ENCODE results near the gene CPNE6. TPM values are rescaled to one million over a fixed set of nuclear protein-coding genes. Genes with fewer than 3 reads are reported as not detected.

CPNE6 gene
- total and polyA plus RNA-seq, 2 of the 8 experiments (the other 6 are each of a cell fraction or from before 2014, with no cell fraction given) = 0.05 TPM; not detected in 1

GRCh38 chr14:24054646-24055045 is 16.7 kb upstream of the CPNE6 start:
- Histone ChIP-seq H3K79me2 (ENCODE audit: control insufficient read depth in 1 of 2, insufficient read depth in 2 of 2, low read length in 2 of 2) (no peaks in the 10 kb centered on the region), H3K4me1 (replicated peaks in 1 of 4; ENCODE audit: control insufficient read depth in 3 of 4, insufficient read depth in 4 of 4, low read length in 3 of 4) (peaks cover 0 to 10% (median 6%) of the 10 kb centered on the region in 4 experiments; a peak in 5 of 7 replicates), H2BK20ac (ENCODE audit: low read length) (no peak overlapping the region), H3K23me2 (ENCODE audit: low read depth, low read length) (peaks cover 9% of the 10 kb centered on the region), H3K14ac (ENCODE audit: insufficient read length) (no peak overlapping the region), H2BK12ac (ENCODE audit: low read depth, low read length) (no peak overlapping the region), H2AK5ac (ENCODE audit: low read depth, low read length) (no peak overlapping the region), H3K56ac (replicated peaks; ENCODE audit: insufficient read length, low read depth, low read length) (no peak overlapping the region), H3K36me3 (ENCODE audit: control insufficient read depth in 2 of 4, insufficient read depth in 4 of 4, low read length in 3 of 4) (no peaks in the 10 kb centered on the region; a peak in 1 of 8 replicates), H3K27me3 (replicated peaks in 1 of 4; ENCODE audit: control insufficient read depth in 3 of 4, extremely low read depth in 1 of 4, insufficient read depth in 3 of 4, low read length in 3 of 4) (no peaks in the 10 kb centered on the region; a peak in 1 of 7 replicates), H3K9ac (replicated peaks in 1 of 4; ENCODE audit: extremely low read depth in 1 of 4, low read depth in 3 of 4, low read length in 3 of 4) (no peak overlapping the region), H3K18ac (ENCODE audit: extremely low read depth, low read length) (no peak overlapping the region), H4K5ac (ENCODE audit: insufficient read length, low read depth, low read length) (no peak overlapping the region), H2BK5ac (ENCODE audit: low read depth, low read length) (no peak overlapping the region), H3K4me2 (ENCODE audit: insufficient read depth in 1 of 2, low read depth in 2 of 2, low read length in 2 of 2) (no peak overlapping the region), H4K91ac (replicated peaks; ENCODE audit: insufficient read length, low read length) (no peak overlapping the region), H4K20me1 (replicated peaks in 1 of 2; ENCODE audit: control insufficient read depth in 1 of 2, insufficient read depth in 2 of 2, low read length in 2 of 2) (peaks cover 2% of the 10 kb centered on the region in 2 experiments), H3K79me1 (ENCODE audit: low read depth, low read length) (no peaks in the 10 kb centered on the region), H3K4ac (replicated peaks; ENCODE audit: insufficient read length, low read depth, low read length) (no peak overlapping the region), H3K27ac (ENCODE audit: low read depth, low read length) (no peak overlapping the region), H3K4me3 (ENCODE audit: extremely low read depth in 1 of 4, insufficient read depth in 2 of 4, low read depth in 3 of 4, low read length in 4 of 4) (no peak overlapping the region), H4K8ac (ENCODE audit: extremely low read depth, insufficient read depth, low read length) (no peak overlapping the region), H2BK120ac (replicated peaks; ENCODE audit: low read depth, low read length) (no peak overlapping the region), H2AFZ (ENCODE audit: low read length) (no peak overlapping the region), H3K23ac (ENCODE audit: insufficient read length) (no peak overlapping the region), H3K9me3 (ENCODE audit: insufficient read depth in 2 of 2, low read depth in 1 of 2, low read length in 1 of 2) (no peaks in the 10 kb centered on the region), H2BK15ac (ENCODE audit: low read length) (no peak overlapping the region)
- FAIRE-seq = no peak
- ChIA-PET CTCF (ENCODE audit: partially characterized antibody) (interaction anchor here (0.9 to 9.6 kb wide), 9 partner anchors 8 to 107 kb away, joined by 3 to 234 read pairs (median 5); partner anchors contain the start of genes DCAF11, IRF9, NRL and PCK2), POLR2A (ENCODE audit: partially characterized antibody) (interaction anchor here (1.2 to 6.5 kb wide), 2 partner anchors 38 to 52 kb away, joined by 4 to 97 read pairs; partner anchors contain the start of gene PCK2)
- DNase-seq (ENCODE audit: low read depth in 1 of 2, low spot score in 2 of 2) = no peak
- WGBS, 2 experiments (ENCODE audit: extremely low coverage in 1 of 2, insufficient coverage in 1 of 2, insufficient read length in 1 of 2, insufficient replicate concordance in 2 of 2, low coverage in 1 of 2, low lambda C conversion rate in 2 of 2, missing lambda C conversion rate in 1 of 2) = 88% methylated on average over 9 of the region's 9 CpGs; no CpG with 5 or more reads in 1 of the 2 experiments
- TF ChIP-seq SUZ12 (IDR thresholded peaks at IDR 0.05; ENCODE audit: low read length) (no peak), USF2 (IDR thresholded peaks at IDR 0.05; ENCODE audit: low read length) (no peak), CTBP2 (IDR thresholded peaks at IDR 0.05; ENCODE audit: borderline replicate concordance, insufficient read depth, insufficient read length, low read length) (no peak), TBP (IDR thresholded peaks at IDR 0.05; ENCODE audit: low read depth, low read length) (no peak)

Data from H1 (cell line).